Ovary (tissue), 9 donors: ENCODE results near the gene FGD4. TPM values are rescaled to one million over a fixed set of nuclear protein-coding genes. Genes with fewer than 3 reads are reported as not detected.

Experiments used
- DNase-seq, 5 donors: peaks; one replicate each; pipeline ENCODE4 v3.0.0-alpha.2; 2019 to 2020
- H3K27ac ChIP-seq, 2 donors: fragments of 200-600 bp; one replicate each; pipeline versions ENCODE4 v1.5.1 to v1.8.0; 2019 to 2022
- H3K27me3 ChIP-seq: fragments of 200-600 bp; one replicate; pipeline ENCODE4 v1.8.0; 2022
- H3K36me3 ChIP-seq: fragments of 200-600 bp; sonication (generic); one replicate; pipeline ENCODE4 v1.5.1; 2019
- H3K4me1 ChIP-seq: one replicate; pipeline ENCODE4 v1.8.1; 2013; ENCODE audit warnings: mild to moderate bottlenecking, moderate library complexity; ENCODE audit not compliant: insufficient read depth
- H3K4me3 ChIP-seq: fragments of 200-600 bp; sonication (generic); one replicate; pipeline ENCODE4 v1.5.1; 2017
- H3K9me3 ChIP-seq, 2 donors: fragments of 200-600 bp in 1 of 2; sonication (generic) in 1 of 2; one replicate each; pipeline versions ENCODE4 v1.5.1 to v1.8.1; 2013 to 2019; ENCODE audit warnings: mild to moderate bottlenecking in 1 of 2, moderate library complexity in 1 of 2
- CTCF ChIP-seq, 3 donors: fragments of 450-650 bp in 2 of 3; fragments of 200-600 bp in 1 of 3; IDR thresholded peaks; one replicate each; pipeline versions ENCODE4 v1.5.1 to v1.8.0; 2016 to 2022; ENCODE audit warnings: antibody characterized with exemption in 3 of 3, mild to moderate bottlenecking in 1 of 3
- EP300 ChIP-seq: sonication (generic); formaldehyde crosslinking; IDR thresholded peaks from one replicate; pipeline ENCODE4 v1.6.1; 2017; ENCODE audit warnings: antibody characterized with exemption
- POLR2A ChIP-seq: fragments of 450-650 bp; IDR thresholded peaks from one replicate; pipeline ENCODE4 v1.6.1; 2017; ENCODE audit warnings: antibody characterized with exemption, mild to moderate bottlenecking, moderate library complexity
- WGBS, 3 donors: extraction: QIAGEN DNeasy Blood & Tissue Kit in 1 of 3; methylation state at CpG; one replicate each; pipeline versions ENCODE4 v1.1.5 to v1.1.7; 2013 to 2017; 5-methylcytosine and 5-hydroxymethylcytosine counted together
- intact Hi-C, 4 donors: fragments of 100-400 bp; cut with DNase I; formaldehyde crosslinking; loops; one replicate each; pipeline versions ENCODE4 v1.11.0 to v1.15.1; 2022 to 2023
- polyA plus RNA-seq, 2 donors: library from polyadenylated mRNA; stranded (reverse); fragments of 200-250 nt in 1 of 2; fragments of 350-450 nt in 1 of 2; fragmentation: Illumina TruSeq in 1 of 2; extraction: RNeasy Lipid Tissue Mini Kit (QIAGEN cat#74804) in 1 of 2; gene quantifications; one replicate each; pipeline ENCODE4 v1.2.3, GENCODE V29; 2013 to 2014
- total RNA-seq, 7 donors: library from RNA; depleted of rRNA in 2 of 7; stranded (reverse); fragments of >200 nt in 2 of 7; fragmentation: NEBNext Ultra II Directional in 3 of 7; extraction: Animal tissue kit (Norgen Biotek cat#: 25700) in 3 of 7; gene quantifications; one replicate each; pipeline versions ENCODE4 v1.1.0 to v1.2.4, GENCODE V29; 2016 to 2023
- donor health status: DM: no; HTN: no; CAD: no; lungs with moderate emphysema.
- donor health status: DM: no; HTN: no; CAD: no.
- donor health status: Bipolar disorder and iron deficiency.
- donor health status: DM: yes; HTN: yes; CAD: no.
- donor health status: DM: no; HTN: no; CAD: no.
- donor health status: DM: yes; HTN: yes; CAD: no.

FGD4 gene
- total and polyA plus RNA-seq, 9 donors, result 14.6 to 85.0 (median 51.6) TPM

- no peak for DNase-seq
- Histone ChIP-seq H3K4me1 (peaks cover 1% of the 10 kb centered on the region), H3K27ac (no peak overlapping the region), H3K9me3 (no peaks in the 10 kb centered on the region), H3K36me3 (no peaks in the 10 kb centered on the region), H3K27me3 (no peaks in the 10 kb centered on the region), H3K4me3 (no peak overlapping the region)
- intact Hi-C loops, result no loop called here
- TF ChIP-seq POLR2A (no peak), EP300 (no peak), CTCF (IDR thresholded peaks at IDR 0.05) (no peak)
- WGBS, 3 donors, result 30 to 58% (median 33%) methylated on average over 1 of the region's 1 CpG
Observed at GRCh38 chr12:32596030-32596429, 196.7 kb downstream of the FGD4 start.

- Histone ChIP-seq H3K27me3 (no peaks in the 10 kb centered on the region), H3K9me3 (no peaks in the 10 kb centered on the region), H3K4me1 (peaks cover 1% of the 10 kb centered on the region), H3K4me3 (no peak overlapping the region), H3K36me3 (no peaks in the 10 kb centered on the region), H3K27ac (no peak overlapping the region)
- intact Hi-C loops, result no loop called here
- no peak for TF ChIP-seq EP300
- TF ChIP-seq POLR2A, result no peak
- no peak for TF ChIP-seq CTCF (IDR thresholded peaks at IDR 0.05)
- no peak for DNase-seq
- 82 to 93% (median 84%) methylated on average over 1 of the region's 1 CpG for WGBS, 3 donors
Observed at GRCh38 chr12:32598688-32599087, 199.3 kb downstream of the FGD4 start.

GRCh38 chr12:32600681-32601080 is 201.3 kb downstream of the FGD4 start:
- no peaks in the 10 kb centered on the region for H3K9me3 ChIP-seq
- intact Hi-C loops, result no loop called here
- peaks cover 3% of the 10 kb centered on the region for H3K4me1 ChIP-seq
- no peak overlapping the region for H3K27ac ChIP-seq
- TF ChIP-seq EP300 (no peak), CTCF (IDR thresholded peaks at IDR 0.05) (no peak), POLR2A (no peak)
- no peak overlapping the region for H3K4me3 ChIP-seq
- H3K36me3 ChIP-seq, result no peaks in the 10 kb centered on the region
- DNase-seq, result no peak
- H3K27me3 ChIP-seq, result no peaks in the 10 kb centered on the region
- 95 to 98% (median 96%) methylated on average over 2 of the region's 2 CpGs for WGBS, 3 donors

- no peaks in the 10 kb centered on the region for H3K27me3 ChIP-seq
- 96 to 99% (median 97%) methylated on average over 3 of the region's 3 CpGs for WGBS, 3 donors
- H3K4me3 ChIP-seq, result no peak overlapping the region
- DNase-seq, result no peak
- intact Hi-C loops, result no loop called here
- H3K4me1 ChIP-seq, result peaks cover 3% of the 10 kb centered on the region
- H3K36me3 ChIP-seq, result no peaks in the 10 kb centered on the region
- TF ChIP-seq EP300 (no peak), CTCF (IDR thresholded peaks at IDR 0.05) (no peak), POLR2A (no peak)
- no peak overlapping the region for H3K27ac ChIP-seq
- no peaks in the 10 kb centered on the region for H3K9me3 ChIP-seq
Observed at GRCh38 chr12:32603071-32603470, 203.7 kb downstream of the FGD4 start.

- peaks cover 3% of the 10 kb centered on the region for H3K4me1 ChIP-seq
- H3K27me3 ChIP-seq, result no peaks in the 10 kb centered on the region
- H3K27ac ChIP-seq, result no peak overlapping the region
- 70 to 83% (median 80%) methylated on average over 2 of the region's 2 CpGs for WGBS, 3 donors
- TF ChIP-seq CTCF (IDR thresholded peaks at IDR 0.05) (no peak), POLR2A (no peak), EP300 (no peak)
- H3K9me3 ChIP-seq, result no peaks in the 10 kb centered on the region
- no peak for DNase-seq
- intact Hi-C loops, result no loop called here
- no peak overlapping the region for H3K4me3 ChIP-seq
- no peaks in the 10 kb centered on the region for H3K36me3 ChIP-seq
Observed at GRCh38 chr12:32603858-32604257, 204.5 kb downstream of the FGD4 start.
